WERI-Rb-1 (cell line): ENCODE results near the gene PRKX.
A peak's percentile ranks its signal among the peaks of the same experiment; 100 is the strongest.
"Not testable (repeated sequence)": the region's sequence is repeated elsewhere in the genome, so short reads cannot be mapped to it uniquely, and the experiment has no call there.

Experiments used
- DNase-seq: peaks from one replicate; pipeline ENCODE4 v3.0.0-alpha.2; 2020
- H3K27ac ChIP-seq: fragments of 250-450 bp; sonication (Bioruptor Pico); 2 replicates; pipeline ENCODE4 v1.5.1; 2020; ENCODE audit warnings: mild to moderate bottlenecking, moderate library complexity
- H3K27me3 ChIP-seq: fragments of 250-450 bp; sonication (Bioruptor Pico); 2 replicates; pipeline ENCODE4 v1.5.1; 2021; ENCODE audit warnings: mild to moderate bottlenecking, low read depth, moderate library complexity; ENCODE audit not compliant: insufficient read depth, severe bottlenecking
- H3K36me3 ChIP-seq: fragments of 250-450 bp; sonication (Bioruptor Pico); 2 replicates; pipeline ENCODE4 v1.5.1; 2020; ENCODE audit warnings: mild to moderate bottlenecking, moderate library complexity
- H3K4me3 ChIP-seq: 2 replicates; pipeline ENCODE4 v1.5.1; 2011; ENCODE audit warnings: low read depth, mild to moderate bottlenecking, control low read depth, low read length
- H3K9me3 ChIP-seq: fragments of 250-450 bp; sonication (Bioruptor Pico); 2 replicates; pipeline ENCODE4 v1.5.1; 2021; ENCODE audit warnings: mild to moderate bottlenecking, moderate library complexity; ENCODE audit not compliant: severe bottlenecking
- TF ChIP-seq, protein P1 (sequence below): IDR thresholded peaks from 2 replicates; pipeline ENCODE4 v1.5.1; 2011; ENCODE audit warnings: low read depth, mild to moderate bottlenecking, control low read depth, inconsistent platforms, low read length

PRKX gene

DNA sequence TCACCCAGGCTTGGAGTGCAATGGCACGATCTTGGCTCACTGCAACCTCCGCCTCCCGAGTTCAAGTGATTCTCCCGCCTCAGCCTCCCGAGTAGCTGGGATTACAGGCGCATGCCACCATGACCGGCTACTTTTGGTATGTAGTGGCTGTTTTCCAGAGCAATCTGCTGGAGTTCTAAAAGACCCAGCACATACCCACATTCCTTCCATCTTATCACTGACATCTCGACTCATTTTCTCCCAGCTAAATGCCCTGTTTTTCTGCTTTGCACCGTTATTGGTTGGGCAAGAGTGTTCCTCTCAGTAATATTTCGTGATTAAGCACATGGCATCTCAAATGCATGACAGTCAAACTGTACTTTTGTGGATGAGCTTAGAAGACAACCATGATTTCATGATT lies 53.7 kb downstream of the PRKX start:
- Histone ChIP-seq H3K9me3 (no peaks in the 10 kb centered on the region), H3K4me3 (no peak overlapping the region), H3K36me3 (peaks cover 15% of the 10 kb centered on the region), H3K27me3 (no peaks in the 10 kb centered on the region), H3K27ac (no peak overlapping the region)
- TF ChIP-seq, protein P1, sequence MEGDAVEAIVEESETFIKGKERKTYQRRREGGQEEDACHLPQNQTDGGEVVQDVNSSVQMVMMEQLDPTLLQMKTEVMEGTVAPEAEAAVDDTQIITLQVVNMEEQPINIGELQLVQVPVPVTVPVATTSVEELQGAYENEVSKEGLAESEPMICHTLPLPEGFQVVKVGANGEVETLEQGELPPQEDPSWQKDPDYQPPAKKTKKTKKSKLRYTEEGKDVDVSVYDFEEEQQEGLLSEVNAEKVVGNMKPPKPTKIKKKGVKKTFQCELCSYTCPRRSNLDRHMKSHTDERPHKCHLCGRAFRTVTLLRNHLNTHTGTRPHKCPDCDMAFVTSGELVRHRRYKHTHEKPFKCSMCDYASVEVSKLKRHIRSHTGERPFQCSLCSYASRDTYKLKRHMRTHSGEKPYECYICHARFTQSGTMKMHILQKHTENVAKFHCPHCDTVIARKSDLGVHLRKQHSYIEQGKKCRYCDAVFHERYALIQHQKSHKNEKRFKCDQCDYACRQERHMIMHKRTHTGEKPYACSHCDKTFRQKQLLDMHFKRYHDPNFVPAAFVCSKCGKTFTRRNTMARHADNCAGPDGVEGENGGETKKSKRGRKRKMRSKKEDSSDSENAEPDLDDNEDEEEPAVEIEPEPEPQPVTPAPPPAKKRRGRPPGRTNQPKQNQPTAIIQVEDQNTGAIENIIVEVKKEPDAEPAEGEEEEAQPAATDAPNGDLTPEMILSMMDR, result no peak
- DNase-seq, result no peak

DNA sequence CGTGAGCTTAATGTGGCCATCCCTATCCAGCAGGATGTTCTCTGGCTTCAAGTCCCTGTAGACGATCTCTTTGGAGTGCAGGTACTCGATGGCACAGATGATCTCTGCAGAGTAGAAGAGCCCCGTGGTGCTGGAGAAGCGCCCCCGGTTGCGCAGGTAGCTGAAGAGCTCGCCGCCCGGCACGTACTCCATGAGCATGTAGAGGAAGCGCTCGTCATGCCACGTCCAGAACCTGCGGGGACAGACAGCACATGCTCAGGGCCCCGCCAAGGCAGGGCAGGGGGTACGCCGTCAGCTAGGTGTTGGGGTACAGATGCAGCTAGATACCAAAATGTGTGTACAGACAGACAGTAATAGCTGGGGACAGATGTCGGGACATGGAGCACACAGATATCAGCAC lies 58.3 kb downstream of the PRKX start:
- no peak overlapping the region for H3K4me3 ChIP-seq
- no peak for DNase-seq
- H3K27ac ChIP-seq, result no peak overlapping the region
- no peaks in the 10 kb centered on the region for H3K27me3 ChIP-seq
- no peaks in the 10 kb centered on the region for H3K9me3 ChIP-seq
- TF ChIP-seq, protein P1, result no peak
- peaks cover 37% of the 10 kb centered on the region for H3K36me3 ChIP-seq

DNA sequence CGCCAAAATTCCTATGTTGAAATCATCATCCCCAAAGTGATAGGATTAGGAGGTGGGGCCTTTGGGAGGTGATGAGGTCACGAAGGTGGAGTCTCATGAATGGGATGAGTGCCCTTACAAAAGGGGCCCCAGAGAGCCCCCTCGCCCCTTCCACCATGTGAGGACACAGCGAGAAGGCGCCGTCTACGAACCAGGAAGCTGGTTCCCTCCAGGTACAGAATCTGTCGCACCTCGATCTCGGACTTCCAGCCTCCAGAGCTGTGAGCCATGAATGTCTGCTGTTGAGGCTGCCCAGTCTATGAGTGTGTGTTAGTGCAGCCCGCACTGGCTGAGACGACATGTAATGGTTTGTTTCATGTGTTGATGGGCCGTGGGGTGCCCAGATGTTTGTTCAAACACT lies 60.3 kb downstream of the PRKX start:
- H3K9me3 ChIP-seq, result no peaks in the 10 kb centered on the region
- no peak for DNase-seq
- H3K27ac ChIP-seq, result no peak overlapping the region
- no peak overlapping the region for H3K4me3 ChIP-seq
- TF ChIP-seq, protein P1, result no peak
- no peaks in the 10 kb centered on the region for H3K27me3 ChIP-seq
- peaks cover 34% of the 10 kb centered on the region for H3K36me3 ChIP-seq

DNA sequence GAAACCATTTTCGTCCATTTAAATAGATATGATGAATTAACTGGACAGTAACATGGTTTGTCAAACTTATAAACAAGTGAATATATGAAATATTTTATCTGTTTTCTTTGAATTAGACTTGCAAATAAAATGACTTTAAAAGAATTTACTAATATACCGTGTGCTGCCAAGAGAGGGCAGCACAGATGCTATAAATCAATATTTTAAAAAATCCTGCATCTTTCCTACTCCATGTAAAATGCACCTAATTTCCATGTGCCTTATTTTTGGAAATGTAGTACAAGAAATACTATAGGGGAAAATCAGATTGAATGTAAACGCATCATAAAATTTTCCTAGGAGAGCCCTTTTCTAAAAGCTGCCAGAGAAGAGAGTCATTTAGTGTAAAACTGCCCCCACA lies 62.2 kb downstream of the PRKX start:
- no peak for DNase-seq
- Histone ChIP-seq H3K36me3 (peaks cover 39% of the 10 kb centered on the region), H3K4me3 (no peak overlapping the region), H3K27me3 (no peaks in the 10 kb centered on the region), H3K9me3 (no peaks in the 10 kb centered on the region), H3K27ac (no peak overlapping the region)
- TF ChIP-seq, protein P1, result peak; percentile 19; the same call in 1 of the 2 replicates

DNA sequence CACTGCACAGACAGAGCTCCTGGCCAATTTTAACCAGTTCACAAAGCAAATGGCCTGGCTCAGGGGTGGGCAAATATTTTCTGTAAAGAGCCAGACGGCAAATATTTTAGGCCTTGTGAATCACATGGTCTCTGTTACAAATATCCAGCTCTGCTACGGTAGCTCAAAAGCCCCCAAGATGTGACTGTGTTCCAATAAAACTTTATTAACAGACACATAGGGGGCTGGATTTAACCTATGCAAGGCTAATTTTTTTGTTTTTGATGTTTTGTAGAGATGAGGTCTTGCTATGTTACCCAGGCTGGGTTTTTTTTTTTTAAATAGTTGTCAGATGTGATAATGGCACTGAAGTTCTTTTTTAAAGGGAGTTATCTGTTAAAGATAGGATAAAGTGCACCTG lies 65.4 kb downstream of the PRKX start:
- TF ChIP-seq, protein P1, result no peak
- H3K9me3 ChIP-seq, result no peaks in the 10 kb centered on the region
- peaks cover 33% of the 10 kb centered on the region for H3K36me3 ChIP-seq
- no peak overlapping the region for H3K27ac ChIP-seq
- no peak overlapping the region for H3K4me3 ChIP-seq
- no peaks in the 10 kb centered on the region for H3K27me3 ChIP-seq
- DNase-seq, result no peak

DNA sequence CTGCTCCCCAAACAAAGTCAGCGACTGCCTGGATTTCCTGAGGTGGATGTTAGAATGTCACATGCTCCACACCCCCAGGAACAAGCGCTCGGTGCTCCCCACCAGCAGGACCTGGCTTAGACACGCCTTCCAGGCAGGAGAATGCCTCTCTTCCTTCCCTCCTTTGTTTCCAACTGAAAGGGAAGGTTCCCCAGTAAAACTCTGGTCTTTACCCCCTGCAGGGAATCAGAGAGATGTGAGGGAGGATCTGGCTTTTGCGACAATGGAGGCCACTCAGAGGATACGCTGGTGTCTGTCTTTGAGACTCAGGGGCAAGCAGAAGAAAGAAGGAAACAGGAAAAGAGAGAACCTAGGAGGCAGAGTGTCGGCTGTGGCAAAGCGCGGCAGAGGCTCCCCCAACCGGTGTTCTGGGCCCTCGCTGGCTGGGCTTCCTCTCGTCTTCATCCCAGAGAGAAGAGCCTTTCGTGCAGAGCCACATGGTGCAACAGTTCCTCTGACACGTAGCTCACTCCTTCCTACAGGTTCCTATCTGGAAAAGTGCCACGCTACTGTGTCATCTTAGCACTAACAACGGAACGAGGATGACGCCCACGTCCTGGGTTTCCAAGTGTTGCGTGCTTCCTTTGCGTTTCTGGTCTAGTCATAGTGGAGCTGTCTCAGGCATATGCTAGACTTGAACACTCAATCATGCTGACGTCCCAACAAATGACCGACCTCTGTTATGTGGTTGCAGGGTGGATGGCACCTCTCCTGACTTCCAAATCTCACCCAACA lies 73.4 kb downstream of the PRKX start:
- not testable (repeated sequence) for H3K27me3 ChIP-seq, DNase-seq, H3K9me3 ChIP-seq, H3K4me3 ChIP-seq, H3K27ac ChIP-seq
- H3K36me3 ChIP-seq, result peaks cover 11% of the 10 kb centered on the region
